ENCODE results near the gene LRRD1. TPM values are rescaled to one million over a fixed set of nuclear protein-coding genes. Genes with fewer than 3 reads are reported as not detected.

LRRD1 gene
- total RNA-seq, 6 experiments from 2014 or later: not detected

- Histone ChIP-seq H3K27me3 (no peaks in the 10 kb centered on the region), H3K27ac (no peak overlapping the region), H3K9me3 (no peaks in the 10 kb centered on the region), H3K36me3 (peaks cover 0 to 92% (median 46%) of the 10 kb centered on the region in 4 donors), H3K4me1 (no peaks in the 10 kb centered on the region), H3K4me3 (no peak overlapping the region)
- WGBS (ENCODE audit: insufficient coverage, low coverage, low lambda C conversion rate, missing lambda C conversion rate): 100% methylated on average over 1 of the region's 1 CpG
- intact Hi-C loops (cut with DNase I): no loop called here
- ATAC-seq: no peak
- DNase-seq: no peak
- no peak for TF ChIP-seq POLR2A (IDR thresholded peaks at IDR 0.05)
- no peak for TF ChIP-seq CTCF (IDR thresholded peaks at IDR 0.05)
These were observed 78.4 kb downstream of the LRRD1 start for GRCh38 chr7:92100534-92100933.

- DNase-seq: no peak
- TF ChIP-seq CTCF (IDR thresholded peaks at IDR 0.05) (no peak), POLR2A (IDR thresholded peaks at IDR 0.05) (no peak)
- H3K27ac ChIP-seq: no peak overlapping the region
- H3K36me3 ChIP-seq: peaks cover 0 to 75% (median 44%) of the 10 kb centered on the region in 4 donors
- H3K4me1 ChIP-seq: no peaks in the 10 kb centered on the region
- H3K27me3 ChIP-seq: no peaks in the 10 kb centered on the region
- ATAC-seq: peak in 1 of 4 donors; percentile 25
- 100% methylated on average over 1 of the region's 1 CpG for WGBS (ENCODE audit: insufficient coverage, low coverage, low lambda C conversion rate, missing lambda C conversion rate)
- intact Hi-C loops (cut with DNase I): no loop called here
- H3K4me3 ChIP-seq: no peak overlapping the region
- no peaks in the 10 kb centered on the region for H3K9me3 ChIP-seq
These were observed 83.6 kb downstream of the LRRD1 start for GRCh38 chr7:92095380-92095779.

Small RNA genes lying within 50 kb of the gene (microRNA-seq; reads per million reads assigned to microRNA genes)
- gene MIR1285-1: 0 reads per million in 2 donors

Small RNA genes lying within 50 kb of the gene (small RNA-seq; reads per million reads assigned to genes)
- 0 reads per million in 2 experiments for gene MIR1285-1
- 0 reads per million in 2 experiments for gene RF00019

Other genes starting within 250 kb of the LRRD1 start
- 10 to 100 TPM; 30.9 to 63.7 (median 40.5) TPM for gene AKAP9, start 238.3 kb downstream of the LRRD1 start, total RNA-seq
- gene CYP51A1, start 44.7 kb downstream of the LRRD1 start, total RNA-seq: 100 to 1,000 TPM in 2 of 6 experiments, 10 to 100 TPM in 4; 35.9 to 144 (median 85.3) TPM
- 10 to 100 TPM; 15.9 to 32.3 (median 22.6) TPM for gene KRIT1, start 66.8 kb upstream of the LRRD1 start, total RNA-seq
- 10 to 100 TPM in 5 of 6 experiments, 1 to 10 TPM in 1; 9.3 to 20.8 (median 15.0) TPM for gene ANKIB1, start 66.8 kb upstream of the LRRD1 start, total RNA-seq